Measurements from ENCODE around the gene ITPR1.
A peak's percentile ranks its signal among the peaks of the same experiment; 100 is the strongest.

ITPR1 gene

GRCh38 chr3:4492208-4493013, 737 bp upstream of the ITPR1 start:
- DNase-seq, result peak; percentile 65

- DNase-seq, result no peak
These were observed 1.1 kb downstream of the ITPR1 start for GRCh38 chr3:4493941-4494894.

- no peak for DNase-seq
These were observed 1.7 kb downstream of the ITPR1 start for GRCh38 chr3:4494895-4495264.

- no peak for DNase-seq
These were observed 2.3 kb downstream of the ITPR1 start for GRCh38 chr3:4495294-4496086.

- DNase-seq, result no peak
These were observed 2.9 kb downstream of the ITPR1 start for GRCh38 chr3:4496087-4496452.

- DNase-seq, result no peak
These were observed 4.0 kb downstream of the ITPR1 start for GRCh38 chr3:4497005-4497692.

- no peak for DNase-seq
These were observed 4.7 kb downstream of the ITPR1 start for GRCh38 chr3:4497843-4498324.

- no peak for DNase-seq
These were observed 5.3 kb downstream of the ITPR1 start for GRCh38 chr3:4498446-4498845.

GRCh38 chr3:4501437-4501836, 8.3 kb downstream of the ITPR1 start:
- no peak for DNase-seq

GRCh38 chr3:4501927-4502326, 8.8 kb downstream of the ITPR1 start:
- no peak for DNase-seq

GRCh38 chr3:4503050-4503449, 9.9 kb downstream of the ITPR1 start:
- DNase-seq, result no peak

- peak; percentile 10 for DNase-seq
These were observed 11.5 kb downstream of the ITPR1 start for GRCh38 chr3:4504340-4505261.

GRCh38 chr3:4505688-4506558, 12.8 kb downstream of the ITPR1 start:
- DNase-seq, result no peak

GRCh38 chr3:4506559-4507023, 13.4 kb downstream of the ITPR1 start:
- no peak for DNase-seq

- DNase-seq, result no peak
These were observed 14.0 kb downstream of the ITPR1 start for GRCh38 chr3:4507024-4507596.

GRCh38 chr3:4508048-4508981, 15.2 kb downstream of the ITPR1 start:
- DNase-seq, result no peak

- DNase-seq, result no peak
These were observed 15.9 kb downstream of the ITPR1 start for GRCh38 chr3:4509043-4509442.

- DNase-seq, result no peak
These were observed 17.0 kb downstream of the ITPR1 start for GRCh38 chr3:4509983-4510755.
